HG03135 (cell line): Measurements from ENCODE around the gene CIRBP.

Source experiments
- ATAC-seq: cut with Tn5 transposase; IDR thresholded peaks from one replicate; pipeline ENCODE4 v1.9.1; 2021; ENCODE audit warnings: mild to moderate bottlenecking, moderate library complexity; ENCODE audit not compliant: unreplicated experiment

The CIRBP gene

DNA sequence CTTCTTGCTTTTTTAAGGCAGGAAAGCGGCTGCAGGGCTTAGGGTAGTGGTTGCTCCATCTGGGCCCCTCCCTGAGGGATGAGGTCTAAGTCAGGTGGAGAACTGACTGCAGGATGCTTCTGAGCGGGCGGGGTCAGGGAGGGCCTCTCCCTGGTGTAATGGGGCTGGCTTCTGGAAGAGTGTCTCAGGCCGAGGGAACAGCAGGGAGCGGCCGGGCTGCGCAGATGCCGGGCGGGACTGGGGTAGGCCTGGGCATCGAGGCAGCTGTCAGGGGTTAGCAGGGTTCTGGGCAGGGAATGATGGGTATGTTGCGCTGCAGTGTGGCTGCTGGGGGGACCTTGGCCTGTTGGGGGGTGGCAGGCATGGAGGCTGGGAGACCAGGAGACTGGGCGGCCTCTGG is 8.9 kb downstream of the CIRBP start:
- ATAC-seq, result no peak

DNA sequence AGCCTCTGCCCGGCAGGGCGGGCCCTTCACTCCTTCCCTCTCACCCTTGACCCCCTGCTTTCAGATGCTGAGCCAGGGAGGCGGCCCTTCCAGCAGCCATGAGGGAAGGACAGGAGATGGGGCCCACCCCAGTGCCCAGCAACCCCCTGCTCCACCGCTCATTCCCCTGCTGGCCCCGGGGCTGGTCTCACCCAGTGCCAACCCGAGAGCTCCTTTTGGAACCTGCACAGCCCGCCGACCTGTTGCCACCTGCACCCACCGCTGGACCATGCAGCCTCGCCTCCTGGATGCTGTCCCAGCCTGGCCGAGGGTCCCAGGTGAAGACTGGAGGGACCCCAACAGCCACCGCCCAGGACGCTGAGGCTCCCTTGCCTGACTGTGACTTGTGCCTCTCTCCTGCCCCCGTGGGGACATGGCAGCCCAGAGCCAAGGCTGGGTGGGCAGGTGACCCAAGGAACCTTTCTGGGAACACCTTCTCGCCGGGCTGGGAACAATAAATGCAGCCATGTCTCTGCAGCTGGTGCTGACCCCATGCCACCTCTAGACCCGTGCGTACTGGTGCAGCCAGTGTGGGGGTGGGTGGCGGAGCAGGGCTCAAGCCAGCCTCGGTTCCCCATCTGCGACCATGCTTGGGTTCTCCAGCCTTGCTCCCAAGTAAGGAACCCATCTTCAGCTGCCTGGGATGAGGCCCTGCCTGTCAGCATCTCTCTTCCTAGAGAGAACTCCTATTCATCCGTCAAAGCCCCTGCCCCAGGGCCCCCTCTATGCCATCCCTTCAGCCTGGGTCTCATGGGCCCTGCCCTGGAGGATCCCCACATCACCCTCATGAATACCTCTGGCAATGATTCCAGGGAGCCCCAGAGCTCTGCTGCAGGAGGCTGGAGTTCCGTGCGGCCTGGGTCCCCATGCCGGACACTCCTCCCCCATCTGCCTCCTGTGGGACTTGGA is 9.9 kb downstream of the CIRBP start:
- ATAC-seq, result no peak

GRCh38 chr19:1279782-1280341 is 10.7 kb downstream of the CIRBP start:
- no peak for ATAC-seq

GRCh38 chr19:1280636-1281568 is 11.8 kb downstream of the CIRBP start:
- ATAC-seq, result no peak

- no peak for ATAC-seq
Observed at GRCh38 chr19:1281569-1282287, 12.6 kb downstream of the CIRBP start.

GRCh38 chr19:1282588-1283206 is 13.6 kb downstream of the CIRBP start:
- ATAC-seq, result no peak

GRCh38 chr19:1283207-1283916 is 14.2 kb downstream of the CIRBP start:
- ATAC-seq, result no peak

DNA sequence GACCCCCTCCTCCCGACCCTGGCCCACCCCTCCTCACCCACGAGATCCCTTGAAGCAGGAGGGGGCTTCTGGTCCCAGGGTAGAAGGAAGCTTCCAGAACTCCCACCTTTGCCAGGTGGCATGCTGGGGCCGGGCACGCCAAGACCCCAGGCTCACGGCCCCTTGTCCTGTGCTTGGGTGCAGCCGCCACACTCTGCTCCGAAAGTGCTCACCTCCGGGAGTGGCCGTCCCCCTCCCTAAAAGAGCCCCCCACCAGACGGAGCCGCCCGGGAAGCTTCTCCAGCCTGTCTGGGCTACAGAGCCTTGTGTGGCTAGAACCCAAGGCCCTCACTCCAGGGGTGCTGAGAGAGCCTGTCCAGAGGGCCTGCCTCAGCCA is 14.8 kb downstream of the CIRBP start:
- ATAC-seq, result no peak

- ATAC-seq, result no peak
Observed at GRCh38 chr19:1284293-1284978, 15.3 kb downstream of the CIRBP start.

GRCh38 chr19:1284979-1285736 is 16.0 kb downstream of the CIRBP start:
- ATAC-seq, result no peak

GRCh38 chr19:1285737-1286360 is 16.7 kb downstream of the CIRBP start, which contains the start of gene EFNA2:
Gene EFNA2, plus strand, starts transcription at chr19:1285873. Its CDS starts 296 bp downstream, at chr19:1286169.
- no peak for ATAC-seq

DNA sequence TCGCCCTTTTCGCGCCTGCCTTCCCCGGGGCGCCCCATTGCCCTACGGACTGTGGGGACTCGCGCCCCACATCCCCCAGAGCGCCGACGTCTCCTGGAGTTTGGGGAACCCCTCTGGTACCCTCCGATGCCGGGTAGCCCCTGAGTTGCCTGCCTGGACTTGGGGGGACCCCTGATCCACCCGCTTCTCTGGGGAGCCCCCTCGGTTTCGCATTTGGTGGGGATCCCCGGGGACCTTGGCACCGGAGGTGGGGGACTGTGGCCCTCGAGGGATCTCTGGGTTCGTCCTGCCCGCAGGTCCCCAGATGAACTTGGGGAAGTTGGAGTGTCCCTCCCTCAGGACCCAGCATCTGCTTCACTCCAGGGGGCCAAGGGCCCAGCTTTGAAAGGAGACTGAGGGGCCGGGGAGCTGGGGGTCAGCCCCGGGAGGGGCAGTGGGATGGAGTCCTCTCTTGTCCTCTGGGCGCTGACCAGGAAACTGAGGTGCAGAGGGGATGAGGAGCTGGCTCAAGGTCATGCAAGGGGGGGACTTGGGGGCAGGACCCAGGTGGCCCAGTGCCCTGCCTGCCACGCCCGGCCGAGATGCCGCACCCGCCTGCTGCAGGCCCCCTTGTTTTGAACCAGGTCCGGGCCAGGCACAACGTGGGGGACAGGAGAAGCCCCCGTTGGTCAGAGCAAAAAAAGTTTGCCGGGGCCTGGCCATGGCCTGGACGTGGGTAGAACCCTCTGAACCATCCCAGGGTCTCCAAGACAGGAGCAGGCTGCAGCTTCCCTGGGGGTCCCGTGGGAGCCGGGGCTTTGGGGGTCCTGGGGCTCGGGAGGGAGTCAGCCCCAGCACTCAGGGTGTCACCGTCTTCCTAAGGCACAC is 17.6 kb downstream of the CIRBP start:
- ATAC-seq, result no peak

- ATAC-seq, result no peak
Observed at GRCh38 chr19:1287354-1288225, 18.5 kb downstream of the CIRBP start.

DNA sequence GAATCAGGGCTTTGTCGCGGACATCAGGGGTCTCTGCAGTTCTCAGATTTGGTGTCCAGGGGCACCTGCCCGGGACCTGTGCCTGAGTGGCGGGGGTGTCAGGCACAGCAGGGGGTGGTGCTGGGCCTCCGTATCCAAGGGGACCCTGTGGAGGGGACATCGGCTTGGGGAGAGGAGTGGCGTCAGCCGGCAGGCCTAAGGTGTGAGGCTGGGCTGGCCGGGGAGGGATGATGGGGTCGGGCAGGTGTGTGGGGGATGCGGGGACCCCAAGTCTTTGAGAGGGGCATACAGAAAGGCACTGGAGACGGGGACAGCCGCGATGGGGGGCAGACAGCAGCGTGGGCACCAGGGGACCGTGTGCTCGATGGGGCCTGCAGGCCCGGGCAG is 19.1 kb downstream of the CIRBP start:
- no peak for ATAC-seq

- no peak for ATAC-seq
Observed at GRCh38 chr19:1288833-1289685, 19.9 kb downstream of the CIRBP start.
